GM18505 (cell line): ENCODE measurements around the gene PPP2R5A.

Experiments used
- ATAC-seq: cut with Tn5 transposase; IDR thresholded peaks from one replicate; pipeline ENCODE4 v1.9.1; 2021; ENCODE audit not compliant: unreplicated experiment
- POLR2A ChIP-seq: IDR thresholded peaks from 4 replicates; pipeline ENCODE4 v1.6.1; 2011; ENCODE audit warnings: borderline replicate concordance; ENCODE audit not compliant: insufficient read depth, insufficient read length; ENCODE audit errors: extremely low read depth

PPP2R5A gene

DNA sequence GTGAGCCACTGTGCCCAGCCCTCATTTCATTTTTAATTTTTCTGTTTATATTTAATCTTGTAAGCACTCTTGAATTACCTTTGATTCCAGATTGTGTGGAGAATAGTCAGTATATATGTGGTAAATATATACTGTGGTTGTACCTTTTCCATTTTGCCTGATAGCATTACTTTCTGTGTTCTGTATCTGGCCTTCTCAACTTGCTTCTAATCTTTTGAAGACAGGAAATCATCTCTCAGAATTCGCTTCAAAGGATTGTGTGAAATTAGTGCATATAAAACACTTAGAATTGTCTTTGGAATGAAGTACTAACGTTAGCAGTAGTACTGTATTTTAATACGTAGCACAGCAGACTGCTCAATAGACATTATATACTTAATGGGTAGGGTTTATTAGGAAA lies 37.9 kb downstream of the PPP2R5A start:
- no peak for ATAC-seq
- no peak for TF ChIP-seq POLR2A

DNA sequence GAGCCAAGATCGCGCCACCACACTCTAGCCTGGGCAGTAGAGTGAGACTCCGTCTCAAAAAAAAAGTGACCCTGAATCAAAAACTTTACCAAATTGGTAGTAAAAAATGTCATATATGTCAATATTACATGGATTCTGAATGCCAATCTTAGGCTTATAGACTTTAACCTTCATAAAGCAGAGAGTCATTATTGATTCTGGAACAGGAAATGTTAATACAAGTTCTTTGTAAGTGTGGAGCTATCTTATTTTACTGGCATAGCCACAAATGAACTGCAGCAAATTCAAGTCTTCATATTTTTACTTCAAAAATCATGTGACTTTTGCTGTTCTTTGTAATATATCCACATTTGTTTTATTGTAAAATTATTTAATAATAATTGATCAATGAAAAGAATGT lies 41.3 kb downstream of the PPP2R5A start:
- no peak for ATAC-seq
- TF ChIP-seq POLR2A = no peak

DNA sequence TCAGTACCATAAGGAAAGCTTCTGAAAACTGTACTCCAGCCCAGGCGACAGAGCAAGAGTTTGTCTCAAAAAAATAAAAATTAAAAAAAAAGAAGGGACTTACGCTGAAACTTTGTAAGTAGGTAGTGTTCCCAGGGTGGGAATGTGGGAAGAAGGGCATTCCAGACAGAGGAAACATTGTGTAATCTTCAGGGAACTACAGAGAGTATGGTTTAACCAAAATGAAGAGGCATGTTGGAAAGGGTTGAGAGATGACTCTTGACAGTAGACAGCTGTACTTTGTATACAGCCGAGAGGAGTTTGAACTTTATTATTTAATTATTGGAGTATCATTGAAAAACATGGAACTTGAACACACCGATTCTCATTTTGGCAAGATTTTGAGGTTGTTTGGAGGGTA lies 43.0 kb downstream of the PPP2R5A start:
- no peak for TF ChIP-seq POLR2A
- ATAC-seq = no peak

DNA sequence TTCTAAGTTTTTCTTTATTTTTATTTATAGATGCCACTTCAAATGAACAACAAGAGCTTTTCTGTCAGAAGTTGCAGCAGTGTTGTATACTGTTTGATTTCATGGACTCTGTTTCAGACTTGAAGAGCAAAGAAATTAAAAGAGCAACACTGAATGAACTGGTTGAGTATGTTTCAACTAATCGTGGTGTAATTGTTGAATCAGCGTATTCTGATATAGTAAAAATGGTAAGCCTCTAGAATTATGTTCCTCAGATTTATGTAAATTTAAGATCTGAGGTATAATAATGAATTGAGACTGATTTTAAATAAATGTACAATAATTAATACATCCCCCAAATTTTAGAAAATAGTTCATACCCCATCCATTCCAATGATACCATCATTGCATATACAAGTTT lies 43.9 kb downstream of the PPP2R5A start:
- no peak for ATAC-seq
- no peak for TF ChIP-seq POLR2A

DNA sequence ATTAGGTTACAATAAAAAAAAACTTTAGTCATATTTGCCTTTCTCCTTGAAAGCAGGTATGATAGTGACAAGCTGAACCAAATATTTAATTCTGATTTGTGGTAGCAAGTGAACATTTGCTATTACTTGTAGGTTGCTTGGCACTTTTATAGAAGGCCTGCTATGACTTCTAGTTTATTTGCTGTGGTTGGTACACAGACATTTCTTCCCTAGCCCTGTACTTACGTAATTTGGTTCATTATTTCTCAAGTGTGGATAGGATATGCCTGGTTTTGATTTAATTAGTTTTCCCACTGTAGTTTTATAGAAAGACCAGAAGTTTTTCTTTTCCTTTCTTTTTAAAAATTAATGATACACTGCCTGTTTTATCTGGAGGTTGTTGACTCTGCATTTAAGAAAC lies 55.9 kb downstream of the PPP2R5A start:
- no peak for TF ChIP-seq POLR2A
- ATAC-seq = no peak

DNA sequence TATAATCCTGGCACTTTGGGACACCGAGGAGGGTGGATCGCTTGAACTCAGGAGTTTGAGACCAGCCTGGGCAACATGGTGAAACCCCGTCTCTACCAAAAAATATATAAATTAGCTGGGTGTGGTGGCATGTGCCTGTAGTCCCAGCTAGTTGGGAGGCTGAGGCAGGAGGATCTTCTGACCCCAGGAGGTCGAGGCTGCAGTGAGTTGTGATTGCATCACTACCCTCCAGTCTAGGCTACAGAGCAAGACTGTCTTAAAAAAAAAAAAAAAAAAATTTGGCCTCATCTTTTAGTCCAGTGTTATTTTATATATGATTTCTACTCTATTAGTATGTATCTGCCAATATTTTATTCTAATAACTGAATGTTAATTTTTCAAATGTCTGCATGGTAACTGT lies 59.7 kb downstream of the PPP2R5A start:
- TF ChIP-seq POLR2A = no peak
- no peak for ATAC-seq

DNA sequence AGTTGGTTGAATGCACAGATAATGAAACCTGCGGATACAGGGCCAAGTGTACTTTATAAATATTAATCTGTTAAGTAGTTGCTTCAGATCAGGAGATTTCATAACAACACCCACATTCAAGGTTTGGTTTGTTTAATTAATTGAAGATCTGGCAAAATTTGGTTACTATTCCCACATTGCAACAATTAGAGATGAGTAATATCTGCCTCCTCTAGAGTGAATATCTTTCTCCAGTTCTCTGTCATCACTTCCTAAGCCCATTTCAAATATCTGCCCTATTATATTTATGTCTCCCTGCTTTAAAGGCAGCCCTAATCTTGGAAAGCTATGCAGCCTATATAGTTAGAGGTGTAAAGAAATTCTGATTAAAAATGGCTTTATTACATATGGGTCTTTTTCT lies 61.4 kb downstream of the PPP2R5A start:
- ATAC-seq = no peak
- TF ChIP-seq POLR2A = no peak

DNA sequence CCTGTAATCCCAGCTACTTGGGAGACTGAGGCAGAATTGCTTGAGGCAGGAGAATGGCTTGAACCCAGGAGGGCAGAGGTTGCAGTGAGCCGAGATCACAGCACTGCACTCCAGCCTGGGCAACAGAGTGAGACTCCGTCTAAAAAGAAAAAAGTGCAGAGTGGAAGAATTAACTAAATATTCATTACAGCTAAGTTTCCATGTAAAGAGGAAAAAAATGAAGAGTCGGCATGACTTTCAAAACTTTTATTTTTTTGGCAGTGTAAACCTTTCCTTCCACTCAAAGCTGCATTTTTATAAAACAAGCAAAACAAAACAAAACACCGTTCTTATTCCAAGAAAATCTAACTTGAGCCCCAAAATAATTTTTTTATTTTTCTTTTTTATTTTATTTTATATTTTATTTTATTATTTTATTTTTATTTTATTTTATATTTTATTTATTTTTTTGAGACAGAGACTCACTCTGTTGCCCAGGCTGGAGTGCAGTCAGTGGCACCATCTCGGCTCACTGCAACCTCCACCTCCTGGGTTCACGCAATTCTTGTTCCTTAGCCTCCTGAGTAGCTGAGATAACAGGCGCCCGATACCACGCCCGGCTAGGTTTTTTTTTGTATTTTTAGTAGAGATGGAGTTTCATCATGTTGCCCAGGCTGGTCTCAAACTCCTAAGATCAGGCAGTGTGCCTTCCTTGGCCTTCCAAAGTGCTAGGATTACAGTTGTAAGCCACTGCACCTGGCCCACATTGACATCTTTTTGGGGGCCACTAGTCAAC lies 66.6 kb downstream of the PPP2R5A start:
- no peak for ATAC-seq
- no peak for TF ChIP-seq POLR2A

DNA sequence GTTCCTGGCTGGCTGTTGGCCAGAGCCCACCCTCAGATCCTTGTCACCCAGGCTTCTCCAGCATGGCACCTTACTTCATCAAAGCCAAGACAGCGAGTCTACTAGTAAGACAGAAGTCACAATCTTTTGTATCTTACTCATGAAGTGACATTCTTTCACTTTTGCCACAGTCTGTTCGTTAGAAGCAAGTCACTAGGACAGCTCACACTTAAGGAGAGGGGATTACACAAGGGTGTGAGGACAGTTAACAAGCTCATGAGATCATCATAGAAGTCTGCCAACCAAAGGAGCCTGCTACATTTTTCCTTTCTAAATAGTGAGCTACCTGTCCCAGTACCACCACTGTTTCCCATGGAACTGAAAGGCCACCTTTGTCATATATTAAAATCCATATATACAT lies 68.0 kb downstream of the PPP2R5A start:
- TF ChIP-seq POLR2A = no peak
- ATAC-seq = no peak

DNA sequence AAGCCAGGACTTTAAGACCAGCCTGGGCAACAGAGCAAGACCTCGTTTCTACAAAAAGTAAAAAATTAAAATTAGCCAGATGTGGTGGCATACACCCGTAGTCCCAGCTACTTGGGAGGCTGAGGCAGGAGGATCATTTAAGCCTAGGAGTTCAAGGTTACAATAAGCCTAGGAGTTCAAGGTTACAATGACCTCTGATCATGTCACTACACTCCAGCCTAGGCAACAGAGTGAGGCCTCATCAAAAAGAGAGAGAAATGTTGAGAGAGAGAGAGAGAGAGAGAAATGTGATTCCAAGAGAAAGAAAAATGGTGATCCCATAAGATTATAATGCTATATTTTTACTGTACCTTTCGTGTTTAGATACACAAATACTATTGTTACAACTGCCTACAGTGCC lies 69.3 kb downstream of the PPP2R5A start:
- no peak for TF ChIP-seq POLR2A

DNA sequence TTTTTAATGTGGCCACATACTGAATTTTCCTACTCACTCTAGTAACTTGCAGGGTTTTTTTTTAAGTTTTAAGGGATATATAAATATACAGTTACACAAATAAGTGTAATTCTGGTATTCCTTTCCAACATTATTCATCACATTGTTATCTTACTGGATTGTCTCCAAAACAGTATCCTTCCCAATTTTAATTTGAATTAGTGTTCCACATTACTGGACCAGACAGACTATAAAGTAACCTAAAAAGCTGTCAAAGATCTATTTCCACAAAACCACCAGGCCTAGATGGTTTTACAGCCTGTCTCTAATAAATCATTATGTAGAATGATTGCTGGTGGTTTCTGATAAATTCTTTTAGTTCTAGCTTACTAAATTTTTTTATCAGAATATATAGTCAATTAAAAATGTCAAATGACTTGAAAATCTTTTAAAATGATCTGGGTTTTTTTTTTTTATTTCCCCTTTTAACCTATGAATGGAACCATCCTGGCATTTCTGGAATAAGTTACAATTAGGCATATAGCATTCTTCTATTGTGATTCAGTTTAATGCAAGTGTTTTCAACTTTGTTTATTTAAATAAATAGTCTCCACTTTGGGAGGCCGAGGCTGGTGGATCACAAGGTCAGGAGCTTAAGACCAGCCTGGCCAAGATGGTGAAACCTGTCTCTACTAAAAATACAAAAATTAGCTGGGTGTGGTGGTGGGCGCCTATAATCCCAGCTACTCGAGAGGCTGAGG lies 70.2 kb downstream of the PPP2R5A start:
- ATAC-seq = no peak
- no peak for TF ChIP-seq POLR2A

More for the DNA sequence above, 69.3 kb downstream of the PPP2R5A start:
- ATAC-seq = no peak

DNA sequence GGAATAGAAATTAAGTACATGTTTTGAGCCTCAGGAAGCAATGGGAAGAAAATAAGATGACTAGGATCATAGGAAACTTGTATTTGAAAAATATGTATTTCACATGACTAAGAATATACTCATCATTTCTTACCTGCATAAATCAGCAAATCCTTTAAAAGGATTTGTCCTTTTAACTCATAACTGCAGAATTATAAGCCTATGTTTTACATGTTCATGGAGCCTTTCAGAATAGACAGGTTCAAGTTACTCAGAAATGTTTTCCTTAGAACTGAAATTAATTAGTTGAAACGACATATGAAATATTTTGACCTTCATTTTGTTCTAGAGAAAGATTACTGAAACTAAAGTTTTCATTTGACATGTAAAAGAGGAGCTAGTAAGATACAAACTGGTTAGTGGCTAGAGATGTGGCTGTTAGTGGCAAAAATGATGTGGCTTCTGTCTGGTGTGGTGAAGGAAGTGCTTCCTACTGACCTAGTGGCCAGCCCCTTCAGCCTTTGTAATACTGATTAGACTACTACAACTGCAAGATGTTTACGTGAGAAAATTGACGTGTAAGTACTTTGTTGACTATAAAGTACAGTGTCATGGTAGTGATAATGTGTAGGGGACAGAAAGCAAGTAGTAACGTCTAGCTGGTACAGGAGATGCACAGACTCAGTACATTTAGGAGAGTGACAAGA lies 74.7 kb downstream of the PPP2R5A start:
- no peak for TF ChIP-seq POLR2A
- ATAC-seq = no peak

DNA sequence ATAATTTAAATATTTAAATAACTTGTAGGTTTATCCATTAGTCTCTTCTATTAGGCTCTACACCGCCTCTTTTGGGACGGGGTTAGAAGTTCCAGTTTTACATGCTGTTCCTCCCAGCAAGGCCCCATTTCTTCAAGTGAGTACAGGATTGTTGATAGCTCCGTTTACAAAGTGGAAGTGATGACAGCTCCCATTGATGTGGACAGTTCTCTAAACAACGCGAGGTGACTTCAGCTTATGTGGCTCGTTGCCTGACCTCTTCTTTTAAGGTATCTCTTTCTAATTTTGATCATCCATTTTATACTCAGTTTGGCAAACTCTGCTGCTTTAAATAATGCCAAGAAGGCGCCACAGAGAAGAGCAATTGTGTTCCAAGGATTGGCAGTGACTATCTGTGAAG lies 79.8 kb downstream of the PPP2R5A start:
- no peak for TF ChIP-seq POLR2A
- ATAC-seq = no peak

DNA sequence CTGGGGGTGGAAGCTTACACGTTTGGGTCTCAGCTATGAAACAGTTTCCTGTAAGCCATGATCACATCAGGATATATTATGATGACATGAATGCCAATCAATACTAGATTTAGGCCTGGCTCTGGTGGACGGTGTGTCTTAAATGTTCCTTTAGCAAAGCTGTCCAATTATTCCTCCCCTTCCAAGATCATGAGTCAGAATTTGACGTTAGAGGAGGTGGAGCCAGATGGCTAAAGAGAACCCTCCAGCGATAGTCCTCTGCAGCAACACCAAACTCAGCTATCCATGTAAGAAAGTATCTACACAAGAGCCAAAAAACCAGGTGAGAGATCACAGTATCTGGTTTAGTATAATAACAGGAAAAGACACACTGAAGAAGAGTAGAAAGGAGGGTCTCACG lies 81.7 kb downstream of the PPP2R5A start:
- ATAC-seq = no peak

DNA sequence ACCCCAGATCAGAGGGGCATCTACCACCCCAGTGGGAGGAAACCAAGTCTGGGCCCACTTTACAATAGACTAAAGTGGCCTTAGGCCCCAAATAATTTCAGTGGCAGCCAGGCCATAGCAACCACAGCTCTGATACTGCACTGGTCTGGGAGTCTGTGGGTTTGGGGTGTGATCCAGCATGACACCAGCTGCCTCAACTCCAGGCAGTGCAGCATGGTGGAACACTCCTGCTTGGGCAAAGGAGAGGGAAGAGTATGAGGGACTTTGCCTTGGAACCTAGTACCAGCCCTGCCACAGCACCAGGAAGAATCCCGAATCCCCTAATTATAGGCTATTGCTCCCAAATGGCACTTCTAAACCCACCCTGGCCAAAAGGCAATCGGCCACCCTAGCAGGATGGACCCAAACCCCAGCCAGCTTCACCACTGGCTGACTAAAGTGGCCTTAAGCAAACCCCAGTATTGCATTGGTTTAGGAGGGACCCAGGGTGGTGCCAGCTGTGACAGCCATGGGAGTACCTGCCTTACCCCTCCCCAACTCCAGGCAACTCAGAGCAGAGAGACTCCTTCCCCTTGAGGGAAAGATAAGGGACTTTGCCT lies 82.4 kb downstream of the PPP2R5A start:
- no peak for TF ChIP-seq POLR2A
- ATAC-seq = peak; percentile 27

More for the DNA sequence above, 81.7 kb downstream of the PPP2R5A start:
- TF ChIP-seq POLR2A = no peak
